ENCODE data around the gene PRSS38. TPM values are rescaled to one million over a fixed set of nuclear protein-coding genes. Genes with fewer than 3 reads are reported as not detected.

The PRSS38 gene
- total and polyA plus RNA-seq, 7 experiments from 2014 or later, result not detected

- H3K27me3 ChIP-seq (ENCODE audit: control insufficient read depth in 2 of 2, insufficient read depth in 2 of 2, low read length in 2 of 2), result no peaks in the 10 kb centered on the region
- POLR2A ChIA-PET, result interaction anchor here (1.5 kb wide), 1 partner anchor 12 kb away, joined by 3 read pairs; no protein-coding TSS in a partner anchor
- CTCF ChIA-PET, result no interaction called here
- peaks cover 11 to 21% of the 10 kb centered on the region in 2 donors for H3K4me1 ChIP-seq (ENCODE audit: control insufficient read depth in 2 of 2, insufficient read depth in 2 of 2, low read length in 2 of 2)
- no peaks in the 10 kb centered on the region for H3K27me3 Mint-ChIP-seq
- H3K36me3 ChIP-seq (ENCODE audit: control insufficient read depth in 2 of 3, insufficient read depth in 3 of 3, low read length in 3 of 3), result peaks cover 0 to 36% (median 3%) of the 10 kb centered on the region in 3 experiments
- intact Hi-C loops (cut with micrococcal nuclease), result no loop called here
- no peak for DNase-seq
- H3K27ac ChIP-seq (ENCODE audit: low read depth, low read length), result no peak overlapping the region
- peaks cover 11 to 21% (median 17%) of the 10 kb centered on the region in 7 donors for H3K4me1 Mint-ChIP-seq
- ATAC-seq, result no peak
- H3K9me3 Mint-ChIP-seq, result no peaks in the 10 kb centered on the region
- H3K27ac Mint-ChIP-seq, result no peak overlapping the region
- H3K9me3 ChIP-seq (ENCODE audit: control insufficient read depth in 2 of 3, low read length in 3 of 3), result no peaks in the 10 kb centered on the region
- H3K36me3 Mint-ChIP-seq, result peaks cover 0 to 28% (median 7%) of the 10 kb centered on the region in 5 donors
- no peak overlapping the region for H3K4me3 Mint-ChIP-seq
- H3K4me3 ChIP-seq (ENCODE audit: low read length), result no peak overlapping the region
These were observed 37.8 kb upstream of the PRSS38 start for GRCh38 chr1:227777646-227778045.

GRCh38 chr1:227778401-227778947 is 37.0 kb upstream of the PRSS38 start:
- CTCF ChIA-PET, result no interaction called here
- POLR2A ChIA-PET, result interaction anchor here (1.5 kb wide), 1 partner anchor 11 kb away, joined by 3 read pairs; no protein-coding TSS in a partner anchor
- ATAC-seq, result no peak

GRCh38 chr1:227779021-227779441 is 36.4 kb upstream of the PRSS38 start:
- CTCF ChIA-PET, result no interaction called here
- DNase-seq (no peak), ATAC-seq (no peak)
- H3K4me1 ChIP-seq (ENCODE audit: control insufficient read depth in 2 of 2, insufficient read depth in 2 of 2, low read length in 2 of 2), result peaks cover 3 to 9% of the 10 kb centered on the region in 2 donors
- no peak overlapping the region for H3K4me3 ChIP-seq (ENCODE audit: low read length)
- Mint-ChIP-seq H3K36me3 (peaks cover 0 to 28% (median 6%) of the 10 kb centered on the region in 5 donors), H3K4me1 (peaks cover 5 to 12% (median 8%) of the 10 kb centered on the region in 7 donors), H3K27me3 (no peaks in the 10 kb centered on the region), H3K9me3 (no peaks in the 10 kb centered on the region), H3K4me3 (no peak overlapping the region), H3K27ac (no peak overlapping the region)
- H3K27me3 ChIP-seq (ENCODE audit: control insufficient read depth in 2 of 2, insufficient read depth in 2 of 2, low read length in 2 of 2), result no peaks in the 10 kb centered on the region
- H3K36me3 ChIP-seq (ENCODE audit: control insufficient read depth in 2 of 3, insufficient read depth in 3 of 3, low read length in 3 of 3), result peaks cover 0 to 36% (median 3%) of the 10 kb centered on the region in 3 experiments
- H3K27ac ChIP-seq (ENCODE audit: low read depth, low read length), result no peak overlapping the region
- H3K9me3 ChIP-seq (ENCODE audit: control insufficient read depth in 2 of 3, low read length in 3 of 3), result no peaks in the 10 kb centered on the region
- intact Hi-C loops (cut with micrococcal nuclease), result no loop called here
- POLR2A ChIA-PET, result no interaction called here

More at GRCh38 chr1:227778401-227778947, 37.0 kb upstream of the PRSS38 start:
- Mint-ChIP-seq H3K27me3 (no peaks in the 10 kb centered on the region), H3K4me1 (peaks cover 10 to 18% (median 13%) of the 10 kb centered on the region in 7 donors), H3K36me3 (peaks cover 0 to 29% (median 7%) of the 10 kb centered on the region in 5 donors), H3K4me3 (no peak overlapping the region), H3K27ac (no peak overlapping the region), H3K9me3 (no peaks in the 10 kb centered on the region)
- H3K27me3 ChIP-seq (ENCODE audit: control insufficient read depth in 2 of 2, insufficient read depth in 2 of 2, low read length in 2 of 2), result no peaks in the 10 kb centered on the region
- no peaks in the 10 kb centered on the region for H3K9me3 ChIP-seq (ENCODE audit: control insufficient read depth in 2 of 3, low read length in 3 of 3)
- H3K36me3 ChIP-seq (ENCODE audit: control insufficient read depth in 2 of 3, insufficient read depth in 3 of 3, low read length in 3 of 3), result peaks cover 0 to 36% (median 3%) of the 10 kb centered on the region in 3 experiments
- no peak for DNase-seq
- H3K4me3 ChIP-seq (ENCODE audit: low read length), result no peak overlapping the region
- H3K4me1 ChIP-seq (ENCODE audit: control insufficient read depth in 2 of 2, insufficient read depth in 2 of 2, low read length in 2 of 2), result peaks cover 9 to 14% of the 10 kb centered on the region in 2 donors
- intact Hi-C loops (cut with micrococcal nuclease), result no loop called here
- H3K27ac ChIP-seq (ENCODE audit: low read depth, low read length), result no peak overlapping the region

DNA sequence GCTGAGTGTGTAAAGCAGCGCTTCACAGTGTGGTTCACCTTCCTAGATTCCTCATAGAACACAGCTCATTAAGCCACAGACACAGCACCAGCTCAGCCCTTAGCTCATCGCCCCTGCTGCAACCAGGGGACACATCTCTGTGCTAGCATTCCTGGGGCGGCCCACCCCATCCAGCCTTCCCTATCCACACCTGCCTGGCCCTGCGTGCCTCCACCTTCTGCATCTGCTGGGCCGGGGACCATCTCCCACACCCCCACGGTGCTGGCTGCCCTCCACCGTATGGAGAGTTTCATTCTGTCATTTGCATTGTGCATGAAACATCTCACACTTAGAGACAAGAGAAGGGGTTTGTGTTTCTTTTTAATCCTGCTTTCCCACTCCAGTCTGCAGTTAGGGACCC is 35.8 kb upstream of the PRSS38 start:
- Histone ChIP-seq H3K27ac (ENCODE audit: low read depth, low read length) (no peak overlapping the region), H3K4me1 (ENCODE audit: control insufficient read depth in 2 of 2, insufficient read depth in 2 of 2, low read length in 2 of 2) (peaks cover 0 to 4% of the 10 kb centered on the region in 2 donors), H3K4me3 (ENCODE audit: low read length) (no peak overlapping the region), H3K9me3 (ENCODE audit: control insufficient read depth in 2 of 3, low read length in 3 of 3) (no peaks in the 10 kb centered on the region), H3K27me3 (ENCODE audit: control insufficient read depth in 2 of 2, insufficient read depth in 2 of 2, low read length in 2 of 2) (no peaks in the 10 kb centered on the region), H3K36me3 (ENCODE audit: control insufficient read depth in 2 of 3, insufficient read depth in 3 of 3, low read length in 3 of 3) (peaks cover 0 to 36% (median 3%) of the 10 kb centered on the region in 3 experiments)
- H3K27ac Mint-ChIP-seq, result no peak overlapping the region
- H3K36me3 Mint-ChIP-seq, result peaks cover 0 to 24% (median 8%) of the 10 kb centered on the region in 5 donors
- intact Hi-C loops (cut with micrococcal nuclease), result loop anchor here in 1 of 2 donors (10.0 kb wide), 1 partner anchor 1045 kb away; the partner anchor contains the start of gene ITPKB
- DNase-seq (peak in 1 of 9 donors; percentile 10), ATAC-seq (no peak)
- no peaks in the 10 kb centered on the region for H3K27me3 Mint-ChIP-seq
- POLR2A ChIA-PET, result no interaction called here
- no peak overlapping the region for H3K4me3 Mint-ChIP-seq
- H3K4me1 Mint-ChIP-seq, result peaks cover 0 to 6% (median 2%) of the 10 kb centered on the region in 7 donors
- H3K9me3 Mint-ChIP-seq, result no peaks in the 10 kb centered on the region
- CTCF ChIA-PET, result no interaction called here

GRCh38 chr1:227780101-227781044 is 35.1 kb upstream of the PRSS38 start:
- ATAC-seq (no peak), DNase-seq (peak in 1 of 9 donors; percentile 16)
- peaks cover 0 to 24% (median 8%) of the 10 kb centered on the region in 5 donors for H3K36me3 Mint-ChIP-seq
- ChIA-PET CTCF (no interaction called here), POLR2A (no interaction called here)
- H3K36me3 ChIP-seq (ENCODE audit: control insufficient read depth in 2 of 3, insufficient read depth in 3 of 3, low read length in 3 of 3), result peaks cover 0 to 31% (median 3%) of the 10 kb centered on the region in 3 experiments
- H3K27me3 Mint-ChIP-seq, result no peaks in the 10 kb centered on the region
- peaks cover 0 to 5% (median 2%) of the 10 kb centered on the region in 7 donors for H3K4me1 Mint-ChIP-seq
- H3K9me3 Mint-ChIP-seq, result no peaks in the 10 kb centered on the region
- no peaks in the 10 kb centered on the region for H3K27me3 ChIP-seq (ENCODE audit: control insufficient read depth in 2 of 2, insufficient read depth in 2 of 2, low read length in 2 of 2)
- H3K27ac Mint-ChIP-seq, result peak overlapping the region in 1 of 9 donors; percentile 29
- no peak overlapping the region for H3K27ac ChIP-seq (ENCODE audit: low read depth, low read length)
- no peaks in the 10 kb centered on the region for H3K9me3 ChIP-seq (ENCODE audit: control insufficient read depth in 2 of 3, low read length in 3 of 3)
- H3K4me1 ChIP-seq (ENCODE audit: control insufficient read depth in 2 of 2, insufficient read depth in 2 of 2, low read length in 2 of 2), result no peaks in the 10 kb centered on the region
- H3K4me3 ChIP-seq (ENCODE audit: low read length), result no peak overlapping the region
- intact Hi-C loops (cut with micrococcal nuclease), result loop anchor here in 1 of 2 donors (10.0 kb wide), 1 partner anchor 1046 kb away; the partner anchor contains the start of gene ITPKB
- H3K4me3 Mint-ChIP-seq, result no peak overlapping the region

DNA sequence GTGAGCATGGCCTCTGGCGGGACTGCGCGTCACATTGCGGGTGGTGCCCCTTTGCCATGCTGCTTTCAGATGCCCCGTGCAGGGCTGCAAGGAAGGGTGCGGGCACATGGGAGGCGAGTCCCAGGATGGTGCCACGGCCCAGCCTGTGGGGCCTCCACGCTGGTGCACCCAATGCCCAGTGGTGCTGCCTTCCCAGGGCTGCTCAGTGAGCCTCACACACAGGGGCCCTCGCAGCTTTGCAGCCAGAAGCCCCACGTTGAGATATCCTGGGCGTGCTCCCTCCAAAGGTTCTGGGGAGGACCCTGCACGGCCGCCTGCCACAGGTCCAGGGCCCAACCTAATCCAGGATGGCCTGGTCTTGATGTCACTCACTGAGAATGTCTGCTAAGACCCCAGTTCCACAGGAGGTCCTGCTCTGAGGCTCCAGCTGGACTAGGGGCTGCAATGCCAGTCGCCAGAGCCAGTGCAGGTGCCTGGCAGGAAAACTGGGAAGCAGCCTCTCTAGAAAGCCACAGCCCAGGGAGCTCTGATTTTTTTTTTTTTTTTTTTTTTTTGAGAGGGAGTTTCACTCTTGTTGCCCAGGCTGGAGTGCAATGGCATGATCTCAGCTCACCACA is 34.1 kb upstream of the PRSS38 start:
- CTCF ChIA-PET, result no interaction called here
- Histone ChIP-seq H3K9me3 (ENCODE audit: control insufficient read depth in 2 of 3, low read length in 3 of 3) (no peaks in the 10 kb centered on the region), H3K4me3 (ENCODE audit: low read length) (no peak overlapping the region), H3K27me3 (ENCODE audit: control insufficient read depth in 2 of 2, insufficient read depth in 2 of 2, low read length in 2 of 2) (no peaks in the 10 kb centered on the region), H3K36me3 (ENCODE audit: control insufficient read depth in 2 of 3, insufficient read depth in 3 of 3, low read length in 3 of 3) (peaks cover 0 to 21% (median 3%) of the 10 kb centered on the region in 3 experiments), H3K27ac (ENCODE audit: low read depth, low read length) (no peak overlapping the region), H3K4me1 (ENCODE audit: control insufficient read depth in 2 of 2, insufficient read depth in 2 of 2, low read length in 2 of 2) (no peaks in the 10 kb centered on the region)
- intact Hi-C loops (cut with micrococcal nuclease), result loop anchor here in 1 of 2 donors (10.0 kb wide), 1 partner anchor 1047 kb away; the partner anchor contains the start of gene ITPKB
- Mint-ChIP-seq H3K36me3 (peaks cover 0 to 18% (median 5%) of the 10 kb centered on the region in 5 donors), H3K27me3 (no peaks in the 10 kb centered on the region), H3K4me1 (peaks cover 0 to 8% (median 4%) of the 10 kb centered on the region in 7 donors), H3K9me3 (no peaks in the 10 kb centered on the region), H3K27ac (no peak overlapping the region), H3K4me3 (no peak overlapping the region)
- POLR2A ChIA-PET, result no interaction called here
- ATAC-seq, result no peak
- peak in 1 of 9 donors; percentile 17 for DNase-seq

Measured in naive thymus-derived CD4-positive, alpha-beta T cell (primary cell).